ENCODE data around the gene ARMC3.

Gene ARMC3

GRCh38 chr10:22931948-22932347, 4.1 kb downstream of the ARMC3 start:
- DNase-seq (ENCODE audit: low spot score): peak; percentile 6

GRCh38 chr10:22932626-22933370, 4.9 kb downstream of the ARMC3 start:
- DNase-seq (ENCODE audit: low spot score): no peak

GRCh38 chr10:22934726-22935125, 6.9 kb downstream of the ARMC3 start:
- DNase-seq (ENCODE audit: low spot score): no peak

GRCh38 chr10:22942437-22942836, 14.6 kb downstream of the ARMC3 start:
- DNase-seq (ENCODE audit: low spot score): no peak

GRCh38 chr10:22945934-22946673, 18.3 kb downstream of the ARMC3 start:
- no peak for DNase-seq (ENCODE audit: low spot score)

- no peak for DNase-seq (ENCODE audit: low spot score)
Measured at GRCh38 chr10:22954970-22955369, 27.1 kb downstream of the ARMC3 start.

- DNase-seq (ENCODE audit: low spot score): no peak
Measured at GRCh38 chr10:22958338-22958737, 30.5 kb downstream of the ARMC3 start.

GRCh38 chr10:22959292-22959691, 31.4 kb downstream of the ARMC3 start:
- no peak for DNase-seq (ENCODE audit: low spot score)

GRCh38 chr10:22959950-22960349, 32.1 kb downstream of the ARMC3 start:
- no peak for DNase-seq (ENCODE audit: low spot score)

- DNase-seq (ENCODE audit: low spot score): no peak
Measured at GRCh38 chr10:22962817-22963216, 35.0 kb downstream of the ARMC3 start.

GRCh38 chr10:22969704-22970103, 41.9 kb downstream of the ARMC3 start:
- DNase-seq (ENCODE audit: low spot score): no peak

- DNase-seq (ENCODE audit: low spot score): no peak
Measured at GRCh38 chr10:22976534-22976933, 48.7 kb downstream of the ARMC3 start.

GRCh38 chr10:22977751-22978150, 49.9 kb downstream of the ARMC3 start:
- no peak for DNase-seq (ENCODE audit: low spot score)

GRCh38 chr10:22978287-22978686, 50.4 kb downstream of the ARMC3 start:
- no peak for DNase-seq (ENCODE audit: low spot score)

GRCh38 chr10:22978918-22979317, 51.1 kb downstream of the ARMC3 start:
- DNase-seq (ENCODE audit: low spot score): no peak

- DNase-seq (ENCODE audit: low spot score): no peak
Measured at GRCh38 chr10:22980822-22981221, 53.0 kb downstream of the ARMC3 start.

- no peak for DNase-seq (ENCODE audit: low spot score)
Measured at GRCh38 chr10:22984066-22984465, 56.2 kb downstream of the ARMC3 start.

GRCh38 chr10:22986771-22987542, 59.1 kb downstream of the ARMC3 start:
- DNase-seq (ENCODE audit: low spot score): peak; percentile 55

- DNase-seq (ENCODE audit: low spot score): peak; percentile 58
Measured at GRCh38 chr10:22988581-22989360, 60.9 kb downstream of the ARMC3 start.

GRCh38 chr10:22990443-22990842, 62.6 kb downstream of the ARMC3 start:
- DNase-seq (ENCODE audit: low spot score): no peak

GRCh38 chr10:22992075-22992474, 64.2 kb downstream of the ARMC3 start:
- DNase-seq (ENCODE audit: low spot score): no peak

- DNase-seq (ENCODE audit: low spot score): no peak
Measured at GRCh38 chr10:22992621-22993020, 64.8 kb downstream of the ARMC3 start.
